ENCODE data around the gene FMO3. TPM values are rescaled to one million over a fixed set of nuclear protein-coding genes. Genes with fewer than 3 reads are reported as not detected.

FMO3 gene
- total and polyA plus RNA-seq, 2 of the 4 experiments (the other 2 are of a cell fraction), result under 0.01 to 0.10 TPM

GRCh38 chr1:171158551-171158950 lies 67.8 kb downstream of the FMO3 start:
- no peak overlapping the region for H3K14ac ChIP-seq (replicated peaks; ENCODE audit: low read depth, low read length)
- ChIA-PET CTCF (interaction anchor here (0.9 kb wide), 1 partner anchor 15 kb away, joined by 4 read pairs; no protein-coding TSS in a partner anchor), POLR2A (ENCODE audit: unreplicated experiment) (no interaction called here)
- no CpG with 5 or more reads among the region's 3 CpGs for WGBS, 2 experiments (ENCODE audit: extremely low coverage in 2 of 2, insufficient read length in 1 of 2)
- H3K27me3 ChIP-seq (ENCODE audit: control insufficient read depth, insufficient read depth, low read length), result no peaks in the 10 kb centered on the region
- no peak overlapping the region for H3K9ac ChIP-seq (ENCODE audit: low read depth, low read length)
- H3K56ac ChIP-seq (ENCODE audit: extremely low read depth, insufficient read depth, low read length), result no peak overlapping the region
- no peak overlapping the region for H2BK5ac ChIP-seq (ENCODE audit: low read depth, low read length, poor library complexity, severe bottlenecking)
- no peak overlapping the region for H3K4ac ChIP-seq (ENCODE audit: low read depth, low read length)
- no peak overlapping the region for H2BK120ac ChIP-seq (ENCODE audit: low read depth, low read length)
- H3K9me3 ChIP-seq (ENCODE audit: control insufficient read depth, insufficient read depth, low read length), result no peaks in the 10 kb centered on the region; the same call in 1 of the 2 replicates
- dilution Hi-C loops (cut with HindIII; ENCODE audit: low sequenced_read_pairs, unreplicated experiment) (no loop called here), in situ Hi-C loops (cut with MboI; ENCODE audit: low sequenced_read_pairs) (no loop called here), intact Hi-C loops (cut with micrococcal nuclease) (no loop called here)
- H2AFZ ChIP-seq (replicated peaks; ENCODE audit: low read length, poor library complexity), result no peak overlapping the region
- no TSS peak for BruUV-seq (replicated peaks)
- H3K9me1 ChIP-seq (ENCODE audit: insufficient read depth, low read length), result no peaks in the 10 kb centered on the region
- H3K18ac ChIP-seq (ENCODE audit: low read depth, low read length), result no peak overlapping the region
- H4K20me1 ChIP-seq (ENCODE audit: insufficient read depth, low read length), result no peaks in the 10 kb centered on the region
- TF ChIP-seq ELK1 (IDR thresholded peaks at IDR 0.05; ENCODE audit: borderline replicate concordance, low read depth, low read length) (no peak), MAFK (IDR thresholded peaks at IDR 0.05; ENCODE audit: low read depth, low read length) (no peak), USF2 (IDR thresholded peaks at IDR 0.05; ENCODE audit: low read depth, low read length) (no peak), FOS (IDR thresholded peaks at IDR 0.05; ENCODE audit: low read depth, low read length) (no peak), MXI1 (IDR thresholded peaks at IDR 0.05; ENCODE audit: borderline replicate concordance, low read depth, low read length) (no peak), CHD1 (IDR thresholded peaks at IDR 0.05; ENCODE audit: low read depth, low read length) (no peak), RCOR1 (IDR thresholded peaks at IDR 0.05; ENCODE audit: insufficient replicate concordance, low read length) (no peak), BHLHE40 (IDR thresholded peaks at IDR 0.05; ENCODE audit: low read depth, low read length) (no peak), CTCF (conservative IDR thresholded peaks at IDR 0.05; ENCODE audit: low read depth, low read length) (no peak), RFX5 (IDR thresholded peaks at IDR 0.05; ENCODE audit: low read depth, low read length) (no peak), RAD21 (IDR thresholded peaks at IDR 0.05; ENCODE audit: low read length) (no peak), POLR2A (IDR thresholded peaks at IDR 0.05; ENCODE audit: low read depth, low read length) (no peak), NFE2L2 (IDR thresholded peaks at IDR 0.05; ENCODE audit: low read depth, low read length) (no peak), CEBPB (IDR thresholded peaks at IDR 0.05; ENCODE audit: low read depth, low read length) (no peak), MAZ (IDR thresholded peaks at IDR 0.05; ENCODE audit: borderline replicate concordance, low read depth, low read length) (no peak), SMC3 (IDR thresholded peaks at IDR 0.05; ENCODE audit: low read depth, low read length) (no peak)
- H4K91ac ChIP-seq (ENCODE audit: insufficient read depth, low read depth, low read length), result no peak overlapping the region
- no peak overlapping the region for H2BK15ac ChIP-seq (ENCODE audit: low read depth, low read length)
- H3K27ac ChIP-seq (ENCODE audit: insufficient read depth, low read length), result no peak overlapping the region
- H3K36me3 ChIP-seq (ENCODE audit: control insufficient read depth, insufficient read depth, low read length), result no peaks in the 10 kb centered on the region
- ATAC-seq (ENCODE audit: low read depth) (no peak), DNase-seq (no peak)
- no peak overlapping the region for H3K23ac ChIP-seq (ENCODE audit: low read depth, low read length)
- H3K4me2 ChIP-seq (ENCODE audit: low read depth, low read length), result no peak overlapping the region
- no peak overlapping the region for H4K8ac ChIP-seq (ENCODE audit: low read depth in 2 of 2, low read length in 2 of 2)
- no peak overlapping the region; the same call in 1 of the 2 replicates for H4K5ac ChIP-seq (ENCODE audit: low read depth, low read length)
- no peak overlapping the region for H2BK20ac ChIP-seq (ENCODE audit: low read depth, low read length)
- peaks cover 8% of the 10 kb centered on the region; the same call in 1 of the 2 replicates for H3K4me1 ChIP-seq (ENCODE audit: control insufficient read depth, insufficient read depth, low read length)
- no peak overlapping the region for H3K4me3 ChIP-seq (ENCODE audit: insufficient read depth, low read depth, low read length)
- H2AK9ac ChIP-seq (replicated peaks; ENCODE audit: low read depth, low read length, poor library complexity), result no peak overlapping the region
- no peak overlapping the region for H2AK5ac ChIP-seq (ENCODE audit: low read depth, low read length)
- H3K79me1 ChIP-seq (ENCODE audit: low read depth in 1 of 2, low read length in 2 of 2), result no peaks in the 10 kb centered on the region
